SH-SY5Y (cell line): ENCODE measurements around the gene SLC25A13.

Experiments used
- GATA2 ChIP-seq: IDR thresholded peaks from 2 replicates; pipeline ENCODE4 v1.6.1; 2011; ENCODE audit warnings: mild to moderate bottlenecking, low read depth, low read length
- GATA3 ChIP-seq: IDR thresholded peaks from 2 replicates; pipeline ENCODE4 v1.6.1; 2011; ENCODE audit warnings: low read depth, mild to moderate bottlenecking, low read length, moderate library complexity

GRCh38 chr7:96074871-96075270, 247.0 kb downstream of the SLC25A13 start:
- TF ChIP-seq GATA3 (no peak), GATA2 (peak; percentile 16; the same call in 1 of the 2 replicates)
